HG03103 (cell line): ENCODE data around the gene EIF4E3.

Source experiments
- ATAC-seq: cut with Tn5 transposase; IDR thresholded peaks from one replicate; pipeline ENCODE4 v1.9.1; 2021; ENCODE audit warnings: low read depth; ENCODE audit not compliant: unreplicated experiment

EIF4E3 gene

GRCh38 chr3:71725271-71725991, at the start of gene EIF4E3:
Gene EIF4E3 (minus strand): TSS chr3:71725402. CDS start chr3:71725367, 35 bp downstream.
- no peak for ATAC-seq

- ATAC-seq, result no peak
These were observed 46.7 kb upstream of the EIF4E3 start for GRCh38 chr3:71771884-71772283.

GRCh38 chr3:71771126-71771525, 45.9 kb upstream of the EIF4E3 start:
- ATAC-seq, result no peak

- ATAC-seq, result no peak
These were observed 38.2 kb upstream of the EIF4E3 start for GRCh38 chr3:71763426-71763825.

- no peak for ATAC-seq
These were observed 34.9 kb upstream of the EIF4E3 start for GRCh38 chr3:71760140-71760539.

- ATAC-seq, result no peak
These were observed 34.2 kb upstream of the EIF4E3 start for GRCh38 chr3:71759401-71759800.

GRCh38 chr3:71758091-71758490, 32.9 kb upstream of the EIF4E3 start:
- ATAC-seq, result no peak

- no peak for ATAC-seq
These were observed 29.5 kb upstream of the EIF4E3 start for GRCh38 chr3:71754610-71755253.

GRCh38 chr3:71753701-71754609, 28.8 kb upstream of the EIF4E3 start, which contains the start of gene GPR27:
Gene GPR27 (plus strand): TSS chr3:71753855. CDS start chr3:71754050, 195 bp downstream.
- ATAC-seq, result no peak

GRCh38 chr3:71752831-71753700, 27.9 kb upstream of the EIF4E3 start:
- ATAC-seq, result no peak

- no peak for ATAC-seq
These were observed 26.4 kb upstream of the EIF4E3 start for GRCh38 chr3:71751602-71752001.

- ATAC-seq, result no peak
These were observed 19.5 kb upstream of the EIF4E3 start for GRCh38 chr3:71744738-71745137.

GRCh38 chr3:71742621-71743020, 17.4 kb upstream of the EIF4E3 start:
- no peak for ATAC-seq

GRCh38 chr3:71734881-71735280, 9.7 kb upstream of the EIF4E3 start:
- no peak for ATAC-seq

- no peak for ATAC-seq
These were observed 8.1 kb upstream of the EIF4E3 start for GRCh38 chr3:71733319-71733718.

GRCh38 chr3:71732637-71733036, 7.4 kb upstream of the EIF4E3 start:
- ATAC-seq, result no peak

- ATAC-seq, result no peak
These were observed 3.6 kb upstream of the EIF4E3 start for GRCh38 chr3:71728632-71729342.

- ATAC-seq, result no peak
These were observed 944 bp upstream of the EIF4E3 start for GRCh38 chr3:71726146-71726545.

GRCh38 chr3:71724584-71725270, 475 bp downstream of the EIF4E3 start:
- ATAC-seq, result no peak
